NK-92 treated with Interleukin-12 subunit alpha and Interleukin-12 subunit beta, amount 100 ng/mL, for 24 hours (cell line): ENCODE results near the gene ZNF670.
"Not testable (repeated sequence)": the region's sequence is repeated elsewhere in the genome, so short reads cannot be mapped to it uniquely, and the experiment has no call there.

Source experiments
- DNase-seq: peaks from one replicate; lab custom pipeline; 2025; lab: John Stamatoyannopoulos, UW

Gene ZNF670

DNA sequence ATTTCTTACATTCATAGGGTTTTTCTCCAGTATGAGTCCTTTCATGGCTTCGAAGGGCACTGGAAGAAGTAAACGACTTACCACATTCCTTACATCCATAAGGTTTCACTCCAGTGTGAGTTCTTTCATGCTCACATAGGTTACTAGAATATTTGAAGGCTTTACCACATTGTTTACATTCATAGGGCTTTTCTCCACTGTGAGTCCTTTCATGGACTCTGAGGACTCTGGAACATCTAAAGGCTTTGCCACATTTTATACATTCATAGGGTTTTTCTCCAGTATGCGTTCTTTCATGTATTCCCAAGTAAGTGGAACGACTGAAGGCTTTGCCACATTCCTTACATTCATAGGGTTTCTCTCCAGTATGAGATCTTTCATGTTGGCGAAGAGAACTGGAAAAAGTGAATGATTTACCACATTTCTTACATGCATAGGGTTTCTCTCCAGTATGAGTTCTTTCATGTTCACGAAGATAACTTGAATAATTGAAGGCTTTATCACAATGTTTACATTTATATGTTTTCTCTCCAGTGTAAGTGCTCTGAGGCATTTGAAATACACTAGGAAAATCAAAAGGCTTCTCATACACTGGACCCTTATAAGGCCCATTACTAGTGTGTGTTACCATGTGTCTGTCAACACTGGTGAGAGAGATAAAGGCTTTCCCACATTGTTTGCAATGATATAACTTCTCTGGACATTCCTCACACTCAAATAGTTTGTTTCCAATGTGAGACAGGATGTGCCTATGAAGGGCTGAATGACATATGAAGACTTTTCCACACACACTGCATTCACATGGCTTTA, 40.9 kb downstream of the ZNF670 start:
- DNase-seq = no peak

DNA sequence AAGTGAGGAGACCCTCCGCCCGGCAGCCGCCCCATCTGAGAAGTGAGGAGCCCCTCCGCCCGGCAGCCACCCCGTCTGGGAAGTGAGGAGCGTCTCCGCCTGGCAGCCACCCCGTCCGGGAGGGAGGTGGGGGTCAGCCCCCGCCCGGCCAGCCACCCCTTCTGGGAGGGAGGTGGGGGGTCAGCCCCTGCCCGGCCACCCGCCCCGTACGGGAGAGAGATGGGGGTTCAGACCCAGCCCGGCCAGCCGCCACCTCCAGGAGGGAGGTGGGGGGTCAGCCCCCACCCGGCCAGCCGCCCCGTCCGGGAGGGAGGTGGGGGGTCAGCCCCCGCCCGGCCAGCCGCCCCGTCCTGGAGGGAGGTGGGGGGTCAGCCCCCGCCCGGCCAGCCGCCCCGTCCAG, 46.3 kb downstream of the ZNF670 start:
- DNase-seq = not testable (repeated sequence)
